Measurements from ENCODE around the gene DST.

GRCh38 chr6:56642366-56643261, at the start of gene DST:
- no peak for TF ChIP-seq CTCF (conservative IDR thresholded peaks at IDR 0.05; ENCODE audit: low read length)
- TF ChIP-seq EZH2phosphoT487 (IDR thresholded peaks at IDR 0.05; ENCODE audit: borderline replicate concordance), result no peak

All from Loucy (cell line).